K562 (cell line): ENCODE measurements around the gene DXO. TPM values are rescaled to one million over a fixed set of nuclear protein-coding genes. Genes with fewer than 3 reads are reported as not detected.
A peak's percentile ranks its signal among the peaks of the same experiment; 100 is the strongest.

ENCODE experiments used
- ARID3B ChIP-seq: fragments of 250-450 bp; sonication (Bioruptor Pico); IDR thresholded peaks from 2 replicates; pipeline ENCODE4 v1.4.0; 2020; ENCODE audit warnings: borderline replicate concordance
- BRF1 ChIP-seq: IDR thresholded peaks from 3 replicates; pipeline ENCODE4 v1.6.1; 2011; ENCODE audit warnings: borderline replicate concordance, mild to moderate bottlenecking; ENCODE audit not compliant: insufficient read length; ENCODE audit errors: extremely low read depth
- DMBX1 ChIP-seq: fragments of 250-450 bp; sonication (Bioruptor Pico); IDR thresholded peaks from 2 replicates; pipeline ENCODE4 v1.8.0; 2022; ENCODE audit warnings: inconsistent platforms, mild to moderate bottlenecking, moderate library complexity, borderline replicate concordance
- HDAC2 ChIP-seq: fragments of 450-650 bp; IDR thresholded peaks from 2 replicates; pipeline ENCODE4 v1.6.1; 2016; ENCODE audit warnings: mild to moderate bottlenecking
- IFI16 ChIP-seq: fragments of 250-450 bp; sonication (Bioruptor Pico); IDR thresholded peaks from 2 replicates; pipeline ENCODE4 v2.1.2; 2022; ENCODE audit warnings: mild to moderate bottlenecking, inconsistent platforms
- MAFF ChIP-seq: IDR thresholded peaks from 2 replicates; pipeline ENCODE4 v1.6.1; 2012; ENCODE audit warnings: low read length, improper control_type of control experiment
- NCOA4 ChIP-seq: fragments of 450-650 bp; IDR thresholded peaks from 2 replicates; pipeline ENCODE4 v1.6.1; 2018; ENCODE audit warnings: mild to moderate bottlenecking; ENCODE audit not compliant: partially characterized antibody
- PHTF2 ChIP-seq: fragments of 250-450 bp; sonication (Bioruptor Pico); IDR thresholded peaks from 2 replicates; pipeline ENCODE4 v1.5.0; 2021; ENCODE audit warnings: mild to moderate bottlenecking
- RNF219 ChIP-seq: fragments of 250-450 bp; sonication (Bioruptor Pico); IDR thresholded peaks from 2 replicates; pipeline ENCODE4 v1.5.0; 2022; ENCODE audit warnings: mild to moderate bottlenecking
- SIN3A ChIP-seq, 2 experiments: fragments of 150-350 bp in 1 of 2; IDR thresholded peaks; 2 replicates each; pipeline ENCODE4 v1.6.1; 2011 to 2016; ENCODE audit warnings: borderline replicate concordance in 2 of 2, low read depth in 2 of 2, low read length in 2 of 2, mild to moderate bottlenecking in 2 of 2, moderate library complexity in 2 of 2; ENCODE audit not compliant: control insufficient read depth in 1 of 2
- USF1 ChIP-seq: sonication (generic); formaldehyde crosslinking; IDR thresholded peaks from 2 replicates; pipeline ENCODE4 v1.9.0; 2022; ENCODE audit warnings: mild to moderate bottlenecking, missing genetic modification reagents
- ZFP91 ChIP-seq: sonication (generic); formaldehyde crosslinking; IDR thresholded peaks from 2 replicates; pipeline ENCODE4 v1.8.0; 2022; ENCODE audit warnings: mild to moderate bottlenecking, missing genetic modification reagents
- ZFPM2 ChIP-seq: fragments of 250-450 bp; sonication (Bioruptor Pico); IDR thresholded peaks from 2 replicates; pipeline ENCODE4 v1.5.1; 2022; ENCODE audit warnings: mild to moderate bottlenecking
- ZNF324 ChIP-seq: fragments of 250-450 bp; sonication (Bioruptor Pico); IDR thresholded peaks from 2 replicates; pipeline ENCODE4 v1.4.0; 2020; ENCODE audit warnings: mild to moderate bottlenecking
- ZNF592 ChIP-seq: fragments of 450-650 bp; IDR thresholded peaks from 2 replicates; pipeline ENCODE4 v1.6.1; 2017; ENCODE audit warnings: antibody characterized with exemption, mild to moderate bottlenecking
- ZNF699 ChIP-seq: fragments of 250-450 bp; sonication (Bioruptor Pico); IDR thresholded peaks from 2 replicates; pipeline ENCODE4 v1.8.0; 2021; ENCODE audit warnings: mild to moderate bottlenecking, moderate library complexity; ENCODE audit not compliant: insufficient replicate concordance
- polyA plus RNA-seq, 8 experiments: library from polyadenylated mRNA; depleted of rRNA in 4 of 8; stranded (reverse) in 5 of 8; unstranded in 3 of 8; fragments of >200 nt; fragmentation: Nextera tagmentation in 2 of 8; fragmentation: Illumina TruSeq in 1 of 8; extraction: Ambion mirVana in 2 of 8; extraction: Trizol in 1 of 8; gene quantifications; 2 replicates each; pipeline versions ENCODE4 v1.2.1 to v1.2.3, GENCODE V29; 2011 to 2014; ENCODE audit warnings: inconsistent platforms in 1 of 8, missing spikeins in 1 of 8
- total RNA-seq, 7 experiments: library from RNA; depleted of rRNA in 6 of 7; stranded (reverse); fragments of >200 nt in 6 of 7; fragmentation: Illumina TruSeq in 2 of 7; extraction: Trizol in 2 of 7; gene quantifications; 2 replicates each; pipeline versions ENCODE4 v1.2.1 to v1.2.3, GENCODE V29; 2011 to 2021; ENCODE audit warnings: low replicate concordance in 1 of 7

The DXO gene
- total and polyA plus RNA-seq, 9 of the 15 experiments (the other 6 are each of a cell fraction or from before 2014, with no cell fraction given), result 6.4 to 35.1 (median 19.4) TPM

- TF ChIP-seq ZNF699 (CRISPR knock-in tag) (no peak), NCOA4 (peak; percentile 59), USF1 (CRISPR knock-in tag) (no peak), HDAC2 (peak; percentile 84), ARID3B (CRISPR knock-in tag) (0 out of 2 replicates have a peak, but pooled peaks have one; percentile 68), ZFP91 (CRISPR knock-in tag) (no peak), PHTF2 (CRISPR knock-in tag) (no peak), MAFF (peak; percentile 93), DMBX1 (CRISPR knock-in tag) (no peak), ZFPM2 (CRISPR knock-in tag) (no peak), IFI16 (no peak), ZNF324 (CRISPR knock-in tag) (no peak), RNF219 (CRISPR knock-in tag) (no peak), SIN3A (IDR thresholded peaks at IDR 0.05; ENCODE audit: borderline replicate concordance in 2 of 2, control insufficient read depth in 1 of 2, low read depth in 2 of 2, low read length in 2 of 2) (no peak), ZNF592 (peak; percentile 90), BRF1 (no peak)
These were observed 2.0 kb downstream of the DXO start (continued) for GRCh38 chr6:31969712-31970603.
